ENCODE measurements around the gene DNAH12. TPM values are rescaled to one million over a fixed set of nuclear protein-coding genes. Genes with fewer than 3 reads are reported as not detected.

DNAH12 gene
- total RNA-seq, 1 donor from 2014 or later = 1.2 TPM

DNA sequence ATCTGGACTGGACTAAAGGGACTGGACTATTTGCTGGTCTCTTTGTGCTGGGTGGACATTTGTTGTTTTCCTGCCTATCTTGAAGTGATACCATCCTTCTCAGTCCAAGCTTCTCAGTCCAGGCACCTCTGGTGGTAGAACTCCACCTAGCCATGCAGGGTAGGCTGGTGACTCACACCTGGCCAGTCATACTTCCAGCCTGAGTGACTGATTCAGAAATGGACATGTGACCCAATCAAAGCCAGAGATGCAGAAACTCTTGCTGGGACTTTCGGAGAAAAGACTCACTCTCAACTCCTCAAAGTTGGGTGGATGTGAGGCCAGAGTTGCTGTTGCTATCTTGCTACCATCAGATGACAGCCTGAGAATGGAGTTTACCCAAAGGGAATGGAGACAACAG, 246.1 kb downstream of the DNAH12 start:
- TF ChIP-seq, protein P1, sequence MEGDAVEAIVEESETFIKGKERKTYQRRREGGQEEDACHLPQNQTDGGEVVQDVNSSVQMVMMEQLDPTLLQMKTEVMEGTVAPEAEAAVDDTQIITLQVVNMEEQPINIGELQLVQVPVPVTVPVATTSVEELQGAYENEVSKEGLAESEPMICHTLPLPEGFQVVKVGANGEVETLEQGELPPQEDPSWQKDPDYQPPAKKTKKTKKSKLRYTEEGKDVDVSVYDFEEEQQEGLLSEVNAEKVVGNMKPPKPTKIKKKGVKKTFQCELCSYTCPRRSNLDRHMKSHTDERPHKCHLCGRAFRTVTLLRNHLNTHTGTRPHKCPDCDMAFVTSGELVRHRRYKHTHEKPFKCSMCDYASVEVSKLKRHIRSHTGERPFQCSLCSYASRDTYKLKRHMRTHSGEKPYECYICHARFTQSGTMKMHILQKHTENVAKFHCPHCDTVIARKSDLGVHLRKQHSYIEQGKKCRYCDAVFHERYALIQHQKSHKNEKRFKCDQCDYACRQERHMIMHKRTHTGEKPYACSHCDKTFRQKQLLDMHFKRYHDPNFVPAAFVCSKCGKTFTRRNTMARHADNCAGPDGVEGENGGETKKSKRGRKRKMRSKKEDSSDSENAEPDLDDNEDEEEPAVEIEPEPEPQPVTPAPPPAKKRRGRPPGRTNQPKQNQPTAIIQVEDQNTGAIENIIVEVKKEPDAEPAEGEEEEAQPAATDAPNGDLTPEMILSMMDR (IDR thresholded peaks at IDR 0.05; ENCODE audit: unreplicated experiment) = no peak
- H3K9me3 Mint-ChIP-seq (ENCODE audit: low read depth) = no peaks in the 10 kb centered on the region
- H3K4me3 Mint-ChIP-seq (ENCODE audit: low read depth) = no peak overlapping the region
- no peaks in the 10 kb centered on the region for H3K4me1 Mint-ChIP-seq (ENCODE audit: low read depth)
- no peak for DNase-seq (ENCODE audit: low spot score, unreplicated experiment)
- no peak overlapping the region for H3K27ac Mint-ChIP-seq
- H3K27me3 Mint-ChIP-seq = peaks cover 7% of the 10 kb centered on the region
- no peaks in the 10 kb centered on the region for H3K36me3 Mint-ChIP-seq (ENCODE audit: insufficient read depth)

DNA sequence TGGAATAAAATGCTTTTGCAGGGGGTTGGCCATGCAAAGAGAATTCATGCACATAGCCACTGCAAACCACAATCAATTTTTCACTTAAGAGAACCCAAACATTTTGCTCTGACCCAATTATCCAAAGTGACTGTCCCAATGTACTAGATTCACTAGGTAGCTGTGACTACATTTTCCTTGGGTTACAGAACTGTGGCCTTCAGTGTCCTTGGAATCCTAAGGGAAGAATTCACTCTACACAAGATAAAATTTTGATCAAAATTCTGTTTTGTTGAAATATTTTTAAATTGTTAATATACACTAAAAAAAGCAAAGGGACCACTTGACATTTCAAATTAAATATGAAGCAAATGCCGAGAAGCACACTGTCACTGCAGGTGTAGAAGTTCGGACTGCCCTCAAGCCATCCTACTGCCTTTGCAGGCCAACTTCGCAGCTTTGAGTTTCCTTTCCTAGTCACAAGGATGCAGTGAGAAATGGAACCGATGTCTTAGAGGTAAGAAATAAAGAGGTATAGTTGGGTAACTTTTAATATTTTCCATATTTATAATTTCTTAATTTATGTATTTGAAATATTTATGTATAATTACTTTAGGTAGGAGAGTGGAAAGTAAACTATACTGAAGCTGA, 251.1 kb downstream of the DNAH12 start:
- no peak for DNase-seq (ENCODE audit: low spot score, unreplicated experiment)
- no peak overlapping the region for H3K27ac Mint-ChIP-seq
- no peaks in the 10 kb centered on the region for H3K9me3 Mint-ChIP-seq (ENCODE audit: low read depth)
- no peak overlapping the region for H3K4me3 Mint-ChIP-seq (ENCODE audit: low read depth)
- no peaks in the 10 kb centered on the region for H3K36me3 Mint-ChIP-seq (ENCODE audit: insufficient read depth)
- TF ChIP-seq, protein P1 (IDR thresholded peaks at IDR 0.05; ENCODE audit: unreplicated experiment) = no peak
- H3K27me3 Mint-ChIP-seq = peaks cover 2% of the 10 kb centered on the region
- H3K4me1 Mint-ChIP-seq (ENCODE audit: low read depth) = no peaks in the 10 kb centered on the region

DNA sequence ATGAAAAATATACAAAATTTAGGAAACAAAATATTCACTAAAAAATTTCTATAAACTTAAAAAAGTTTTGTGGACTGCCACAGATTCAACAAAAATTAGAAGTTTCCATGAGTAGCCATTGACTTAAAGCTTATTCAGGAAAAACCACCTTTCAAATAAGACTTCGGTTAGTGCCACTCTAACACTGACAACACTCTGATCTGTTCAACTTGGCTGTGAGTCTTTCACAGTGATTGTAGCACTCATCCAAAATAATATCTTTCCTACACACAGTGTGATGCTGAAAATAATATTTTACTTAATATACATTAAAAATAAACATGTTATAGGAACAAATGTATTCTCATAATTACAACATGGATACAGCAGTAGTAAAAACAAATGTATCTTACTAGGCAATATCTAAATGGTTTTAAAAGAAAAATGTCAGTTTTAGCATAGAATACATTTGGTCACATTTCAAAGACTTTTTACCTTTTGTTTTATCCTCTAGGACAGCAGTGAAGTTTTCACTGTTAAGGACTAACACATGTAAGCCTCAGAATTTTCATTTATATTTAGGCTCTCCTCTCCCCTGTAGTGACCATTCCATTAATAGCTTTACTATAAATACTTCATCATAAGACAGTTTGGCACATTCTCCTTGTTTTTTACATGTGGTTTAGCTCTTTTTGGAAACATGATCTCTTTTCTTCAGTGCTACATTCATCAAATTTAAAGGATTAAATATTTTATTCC, 251.8 kb downstream of the DNAH12 start, which contains the start of gene ASB14:
TSS of gene ASB14 (minus strand) at position 527 of the 738 bp plus-strand sequence. CDS start 652 bp downstream, outside the sequence.
- DNase-seq (ENCODE audit: low spot score, unreplicated experiment) = no peak
- Mint-ChIP-seq H3K4me1 (ENCODE audit: low read depth) (no peaks in the 10 kb centered on the region), H3K4me3 (ENCODE audit: low read depth) (no peak within 1 kb of the TSS), H3K27me3 (no peaks in the 10 kb centered on the region), H3K27ac (no peak within 1 kb of the TSS), H3K9me3 (ENCODE audit: low read depth) (no peaks in the 10 kb centered on the region), H3K36me3 (ENCODE audit: insufficient read depth) (no peaks in the 10 kb centered on the region)
- TF ChIP-seq, protein P1 (IDR thresholded peaks at IDR 0.05; ENCODE audit: unreplicated experiment) = no peak

DNA sequence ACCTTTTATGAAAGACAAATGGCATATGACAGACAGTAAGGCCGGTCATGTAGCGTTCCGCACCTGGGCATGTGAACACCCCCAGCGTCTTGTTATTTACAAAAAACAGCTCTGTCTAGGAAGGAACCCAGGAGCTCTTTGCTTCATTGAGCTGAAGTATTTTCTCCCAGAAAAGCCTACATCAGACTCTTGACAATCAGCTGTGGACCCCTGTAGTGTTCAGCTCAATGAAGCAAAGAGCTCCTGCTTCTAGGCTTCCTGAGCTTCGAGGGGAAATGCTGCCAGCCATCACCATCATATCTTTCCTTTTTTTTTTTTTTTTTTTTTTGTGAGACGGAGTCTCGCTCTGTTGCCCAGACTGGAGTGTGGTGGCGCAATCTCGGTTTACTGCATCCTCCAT, 255.7 kb downstream of the DNAH12 start:
- Mint-ChIP-seq H3K4me3 (ENCODE audit: low read depth) (no peak overlapping the region), H3K27ac (no peak overlapping the region), H3K27me3 (no peaks in the 10 kb centered on the region), H3K36me3 (ENCODE audit: insufficient read depth) (no peaks in the 10 kb centered on the region), H3K9me3 (ENCODE audit: low read depth) (peaks cover 7% of the 10 kb centered on the region), H3K4me1 (ENCODE audit: low read depth) (no peaks in the 10 kb centered on the region)
- DNase-seq (ENCODE audit: low spot score, unreplicated experiment) = no peak
- TF ChIP-seq, protein P1 (IDR thresholded peaks at IDR 0.05; ENCODE audit: unreplicated experiment) = no peak

DNA sequence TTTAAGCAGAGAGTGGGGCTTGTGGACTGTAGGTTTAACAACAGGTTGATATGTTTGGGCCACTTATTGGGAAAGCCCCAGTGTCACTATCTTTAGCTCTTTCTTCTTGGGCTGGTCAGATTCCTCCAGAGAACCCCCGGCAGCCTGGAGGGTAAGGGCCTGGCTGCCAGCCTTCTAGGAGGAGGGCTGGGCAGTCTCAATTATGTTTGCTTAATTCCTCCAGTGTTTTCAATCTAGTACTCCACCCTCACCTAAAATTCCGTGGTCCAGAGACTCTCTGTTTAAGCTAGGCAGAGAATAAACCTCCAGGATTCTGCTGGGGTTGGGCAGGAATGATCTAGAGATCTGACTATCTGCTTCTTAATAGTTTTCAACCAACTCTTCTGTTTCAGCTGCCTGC, 256.9 kb downstream of the DNAH12 start:
- Mint-ChIP-seq H3K27me3 (no peaks in the 10 kb centered on the region), H3K9me3 (ENCODE audit: low read depth) (peaks cover 7% of the 10 kb centered on the region), H3K4me3 (ENCODE audit: low read depth) (no peak overlapping the region), H3K27ac (no peak overlapping the region), H3K36me3 (ENCODE audit: insufficient read depth) (no peaks in the 10 kb centered on the region), H3K4me1 (ENCODE audit: low read depth) (no peaks in the 10 kb centered on the region)
- no peak for DNase-seq (ENCODE audit: low spot score, unreplicated experiment)
- TF ChIP-seq, protein P1 (IDR thresholded peaks at IDR 0.05; ENCODE audit: unreplicated experiment) = no peak

All from progenitor cell of endocrine pancreas (in vitro differentiated cells).